ENCODE measurements around the gene TOMM70. TPM values are rescaled to one million over a fixed set of nuclear protein-coding genes. Genes with fewer than 3 reads are reported as not detected.
"Not testable (repeated sequence)": the region's sequence is repeated elsewhere in the genome, so short reads cannot be mapped to it uniquely, and the experiment has no call there.

TOMM70 gene
- 22.5 TPM for polyA plus RNA-seq (2012; ENCODE audit: insufficient read depth, insufficient read length)

GRCh38 chr3:100400780-100401673, at the start of gene TOMM70, which contains the start of gene LNP1:
Gene TOMM70 (minus strand): TSS chr3:100401089. CDS start chr3:100400949, 140 bp downstream.
Gene LNP1 (plus strand): TSS chr3:100401539. CDS start chr3:100429730, 28,191 bp downstream.
- DNase-seq (ENCODE audit: low read depth, low spot score), result peak; percentile 90
- H3K4me3 ChIP-seq (ENCODE audit: low read length), result peak within 1 kb of the TSS; percentile 91

- no peak overlapping the region for H3K4me3 ChIP-seq (ENCODE audit: low read length)
- DNase-seq (ENCODE audit: low read depth, low spot score), result no peak
These were observed 48.3 kb upstream of the TOMM70 start for GRCh38 chr3:100449214-100449613.

- no peak for DNase-seq (ENCODE audit: low read depth, low spot score)
- no peak overlapping the region for H3K4me3 ChIP-seq (ENCODE audit: low read length)
These were observed 47.2 kb upstream of the TOMM70 start for GRCh38 chr3:100448079-100448478.

GRCh38 chr3:100447067-100447466, 46.2 kb upstream of the TOMM70 start:
- DNase-seq (ENCODE audit: low read depth, low spot score); H3K4me3 ChIP-seq (ENCODE audit: low read length): not testable (repeated sequence)

GRCh38 chr3:100443690-100444089, 42.8 kb upstream of the TOMM70 start:
- H3K4me3 ChIP-seq (ENCODE audit: low read length), result no peak overlapping the region
- no peak for DNase-seq (ENCODE audit: low read depth, low spot score)

GRCh38 chr3:100440895-100441294, 40.0 kb upstream of the TOMM70 start:
- DNase-seq (ENCODE audit: low read depth, low spot score), result peak; percentile 65
- H3K4me3 ChIP-seq (ENCODE audit: low read length), result no peak overlapping the region

- H3K4me3 ChIP-seq (ENCODE audit: low read length), result no peak overlapping the region
These were observed 37.7 kb upstream of the TOMM70 start for GRCh38 chr3:100438623-100438974.

GRCh38 chr3:100437721-100438622, 37.1 kb upstream of the TOMM70 start:
- DNase-seq (ENCODE audit: low read depth, low spot score), result no peak
- no peak overlapping the region for H3K4me3 ChIP-seq (ENCODE audit: low read length)

More at GRCh38 chr3:100438623-100438974, 37.7 kb upstream of the TOMM70 start:
- no peak for DNase-seq (ENCODE audit: low read depth, low spot score)

GRCh38 chr3:100436951-100437350, 36.1 kb upstream of the TOMM70 start:
- H3K4me3 ChIP-seq (ENCODE audit: low read length), result no peak overlapping the region
- no peak for DNase-seq (ENCODE audit: low read depth, low spot score)

- no peak for DNase-seq (ENCODE audit: low read depth, low spot score)
- no peak overlapping the region for H3K4me3 ChIP-seq (ENCODE audit: low read length)
These were observed 28.4 kb upstream of the TOMM70 start for GRCh38 chr3:100429187-100429716.

- H3K4me3 ChIP-seq (ENCODE audit: low read length), result no peak overlapping the region
- no peak for DNase-seq (ENCODE audit: low read depth, low spot score)
These were observed 26.8 kb upstream of the TOMM70 start for GRCh38 chr3:100427699-100428098.

- DNase-seq (ENCODE audit: low read depth, low spot score), result no peak
- H3K4me3 ChIP-seq (ENCODE audit: low read length), result no peak overlapping the region
These were observed 25.3 kb upstream of the TOMM70 start for GRCh38 chr3:100426067-100426682.

- H3K4me3 ChIP-seq (ENCODE audit: low read length), result no peak overlapping the region
- DNase-seq (ENCODE audit: low read depth, low spot score), result no peak
These were observed 24.4 kb upstream of the TOMM70 start for GRCh38 chr3:100425316-100425715.

GRCh38 chr3:100424261-100424660, 23.4 kb upstream of the TOMM70 start:
- H3K4me3 ChIP-seq (ENCODE audit: low read length), result no peak overlapping the region
- DNase-seq (ENCODE audit: low read depth, low spot score), result no peak

GRCh38 chr3:100423611-100424010, 22.7 kb upstream of the TOMM70 start:
- DNase-seq (ENCODE audit: low read depth, low spot score), result no peak
- H3K4me3 ChIP-seq (ENCODE audit: low read length), result no peak overlapping the region

GRCh38 chr3:100420885-100421284, 20.0 kb upstream of the TOMM70 start:
- no peak for DNase-seq (ENCODE audit: low read depth, low spot score)
- H3K4me3 ChIP-seq (ENCODE audit: low read length), result no peak overlapping the region

GRCh38 chr3:100419406-100419805, 18.5 kb upstream of the TOMM70 start:
- no peak for DNase-seq (ENCODE audit: low read depth, low spot score)
- H3K4me3 ChIP-seq (ENCODE audit: low read length), result no peak overlapping the region

GRCh38 chr3:100416863-100417262, 16.0 kb upstream of the TOMM70 start:
- DNase-seq (ENCODE audit: low read depth, low spot score), result no peak
- no peak overlapping the region for H3K4me3 ChIP-seq (ENCODE audit: low read length)

GRCh38 chr3:100416176-100416575, 15.3 kb upstream of the TOMM70 start:
- H3K4me3 ChIP-seq (ENCODE audit: low read length), result no peak overlapping the region

More at GRCh38 chr3:100416176-100416575, 15.3 kb upstream of the TOMM70 start:
- no peak for DNase-seq (ENCODE audit: low read depth, low spot score)
